Measurements from ENCODE around the gene HECW1.

- no peak for TF ChIP-seq EZH2 (IDR thresholded peaks at IDR 0.05; ENCODE audit: insufficient read depth, poor library complexity, severe bottlenecking)
- TF ChIP-seq EZH2phosphoT487 (IDR thresholded peaks at IDR 0.05; ENCODE audit: insufficient read depth, low read depth) = no peak
Measured at GRCh38 chr7:43602256-43602655, 489.8 kb downstream of the HECW1 start.
